ENCODE data around the gene PRICKLE2. TPM values are rescaled to one million over a fixed set of nuclear protein-coding genes. Genes with fewer than 3 reads are reported as not detected.

PRICKLE2 gene
- total and polyA plus RNA-seq, 10 of the 15 experiments (the other 5 are each of a cell fraction or from before 2014, with no cell fraction given): 0.11 to 2.6 (median 0.69) TPM

GRCh38 chr3:64110071-64110470, 115.2 kb downstream of the PRICKLE2 start (continued):
- TF ChIP-seq FOS (IDR thresholded peaks at IDR 0.05; ENCODE audit: borderline replicate concordance, extremely low read depth, insufficient read length) (no peak), MXI1 (IDR thresholded peaks at IDR 0.05; ENCODE audit: low read depth, low read length) (no peak), ZNF24 (IDR thresholded peaks at IDR 0.05) (no peak), REST (IDR thresholded peaks at IDR 0.05; ENCODE audit: low read depth, low read length) (no peak), MAX (IDR thresholded peaks at IDR 0.05; ENCODE audit: low read depth, low read length) (no peak), HSF1 (IDR thresholded peaks at IDR 0.05; ENCODE audit: low read depth, low read length) (no peak), ASH2L (IDR thresholded peaks at IDR 0.05; ENCODE audit: borderline replicate concordance, low read depth) (no peak), MYB (IDR thresholded peaks at IDR 0.05; ENCODE audit: borderline replicate concordance, low read depth, low read length) (no peak), ZNF592 (IDR thresholded peaks at IDR 0.05) (no peak)

All from GM12878 (cell line).